ENCODE data around the gene ATOSB. TPM values are rescaled to one million over a fixed set of nuclear protein-coding genes. Genes with fewer than 3 reads are reported as not detected.

ATOSB gene
- total and polyA plus RNA-seq, 2 of the 8 experiments (the other 6 are each of a cell fraction or from before 2014, with no cell fraction given), result 6.9 to 10.4 TPM

GRCh38 chr9:35162605-35163315 is 47.1 kb upstream of the ATOSB start:
- Histone ChIP-seq H4K91ac (replicated peaks; ENCODE audit: insufficient read length, low read length) (no peak overlapping the region), H3K79me2 (ENCODE audit: control insufficient read depth in 1 of 2, insufficient read depth in 2 of 2, low read length in 2 of 2) (peaks cover 0 to 32% of the 10 kb centered on the region in 2 experiments; a peak in 2 of 4 replicates), H4K5ac (ENCODE audit: insufficient read length, low read depth, low read length) (no peak overlapping the region), H3K4me1 (replicated peaks in 1 of 4; ENCODE audit: control insufficient read depth in 3 of 4, insufficient read depth in 4 of 4, low read length in 3 of 4) (peaks cover 0 to 3% (median 0%) of the 10 kb centered on the region in 4 experiments; a peak in 3 of 7 replicates), H2BK12ac (ENCODE audit: low read depth, low read length) (no peak overlapping the region), H3K23me2 (ENCODE audit: low read depth, low read length) (peaks cover 7% of the 10 kb centered on the region), H3K4me3 (ENCODE audit: extremely low read depth in 1 of 4, insufficient read depth in 2 of 4, low read depth in 3 of 4, low read length in 4 of 4) (peak overlapping the region; percentile 54 to 88 (median 84)), H3K36me3 (ENCODE audit: control insufficient read depth in 2 of 4, insufficient read depth in 4 of 4, low read length in 3 of 4) (no peaks in the 10 kb centered on the region), H2BK120ac (replicated peaks; ENCODE audit: low read depth, low read length) (no peak overlapping the region), H3K9ac (replicated peaks in 1 of 4; ENCODE audit: extremely low read depth in 1 of 4, low read depth in 3 of 4, low read length in 3 of 4) (peak overlapping the region in 2 of 4 experiments; percentile 65 to 74; a peak in 3 of 7 replicates), H3K23ac (ENCODE audit: insufficient read length) (no peak overlapping the region), H3K4me2 (ENCODE audit: insufficient read depth in 1 of 2, low read depth in 2 of 2, low read length in 2 of 2) (peak overlapping the region; percentile 86 to 99), H3K27ac (ENCODE audit: low read depth, low read length) (no peak overlapping the region), H3K9me3 (ENCODE audit: insufficient read depth in 2 of 2, low read depth in 1 of 2, low read length in 1 of 2) (no peaks in the 10 kb centered on the region), H2AFZ (ENCODE audit: low read length) (peak overlapping the region; percentile 91), H3K14ac (ENCODE audit: insufficient read length) (no peak overlapping the region), H2BK5ac (ENCODE audit: low read depth, low read length) (no peak overlapping the region), H2BK15ac (ENCODE audit: low read length) (no peak overlapping the region), H3K4ac (replicated peaks; ENCODE audit: insufficient read length, low read depth, low read length) (no peak overlapping the region), H3K79me1 (ENCODE audit: low read depth, low read length) (no peaks in the 10 kb centered on the region), H3K27me3 (replicated peaks in 1 of 4; ENCODE audit: control insufficient read depth in 3 of 4, extremely low read depth in 1 of 4, insufficient read depth in 3 of 4, low read length in 3 of 4) (no peaks in the 10 kb centered on the region), H2BK20ac (ENCODE audit: low read length) (no peak overlapping the region), H4K8ac (ENCODE audit: extremely low read depth, insufficient read depth, low read length) (no peak overlapping the region), H2AK5ac (ENCODE audit: low read depth, low read length) (no peak overlapping the region), H3K18ac (ENCODE audit: extremely low read depth, low read length) (no peak overlapping the region), H4K20me1 (replicated peaks in 1 of 2; ENCODE audit: control insufficient read depth in 1 of 2, insufficient read depth in 2 of 2, low read length in 2 of 2) (no peaks in the 10 kb centered on the region), H3K56ac (replicated peaks; ENCODE audit: insufficient read length, low read depth, low read length) (no peak overlapping the region)
- WGBS, 2 experiments (ENCODE audit: extremely low coverage in 1 of 2, insufficient coverage in 1 of 2, insufficient read length in 1 of 2, insufficient replicate concordance in 2 of 2, low coverage in 1 of 2, low lambda C conversion rate in 2 of 2, missing lambda C conversion rate in 1 of 2), result 33% methylated on average over 11 of the region's 11 CpGs; no CpG with 5 or more reads in 1 of the 2 experiments
- DNase-seq (ENCODE audit: low read depth in 1 of 2, low spot score in 2 of 2) (no peak), FAIRE-seq (no peak)
- ChIA-PET POLR2A (ENCODE audit: partially characterized antibody) (interaction anchor here (1.1 to 2.0 kb wide), 5 partner anchors 13 to 64 kb away, joined by 4 to 8 read pairs (median 4); partner anchors contain the start of genes ATOSB and STOML2), CTCF (ENCODE audit: partially characterized antibody) (interaction anchor here (0.6 to 2.4 kb wide), 6 partner anchors 43 to 314 kb away, joined by 3 to 7 read pairs (median 4); no protein-coding TSS in a partner anchor)
- TF ChIP-seq MAX (IDR thresholded peaks at IDR 0.05) (no peak), TBP (IDR thresholded peaks at IDR 0.05; ENCODE audit: low read depth, low read length) (no peak), RFX5 (IDR thresholded peaks at IDR 0.05; ENCODE audit: borderline replicate concordance, low read depth, low read length) (no peak), USF2 (IDR thresholded peaks at IDR 0.05; ENCODE audit: low read length) (0 out of 2 replicates have a peak, but pooled peaks have one; percentile 6), GABPA (IDR thresholded peaks at IDR 0.05; ENCODE audit: borderline replicate concordance, insufficient read depth, low read length) (no peak)

Data from H1 (cell line).